ENCODE data around the gene LPCAT1.
"Not testable (repeated sequence)": the region's sequence is repeated elsewhere in the genome, so short reads cannot be mapped to it uniquely, and the experiment has no call there.

The LPCAT1 gene

GRCh38 chr5:1464511-1464910, 59.2 kb downstream of the LPCAT1 start:
- DNase-seq, result no peak

- no peak for DNase-seq
These were observed 59.7 kb downstream of the LPCAT1 start for GRCh38 chr5:1464096-1464446.

GRCh38 chr5:1463326-1464095, 60.2 kb downstream of the LPCAT1 start:
- no peak for DNase-seq

- DNase-seq, result no peak
These were observed 61.4 kb downstream of the LPCAT1 start for GRCh38 chr5:1462358-1462757.

GRCh38 chr5:1461396-1461795, 62.4 kb downstream of the LPCAT1 start:
- no peak for DNase-seq

GRCh38 chr5:1460054-1460682, 63.6 kb downstream of the LPCAT1 start:
- no peak for DNase-seq

GRCh38 chr5:1459435-1459834, 64.3 kb downstream of the LPCAT1 start:
- DNase-seq, result not testable (repeated sequence)

- not testable (repeated sequence) for DNase-seq
These were observed 67.5 kb downstream of the LPCAT1 start for GRCh38 chr5:1456110-1456881.

GRCh38 chr5:1453613-1454012, 70.1 kb downstream of the LPCAT1 start:
- DNase-seq, result no peak

GRCh38 chr5:1449081-1449630, 74.6 kb downstream of the LPCAT1 start:
- DNase-seq, result no peak

GRCh38 chr5:1448511-1449011, 75.2 kb downstream of the LPCAT1 start:
- DNase-seq, result no peak

GRCh38 chr5:1447671-1448361, 75.9 kb downstream of the LPCAT1 start:
- DNase-seq, result no peak

GRCh38 chr5:1446602-1447343, 77.0 kb downstream of the LPCAT1 start:
- DNase-seq, result no peak

- DNase-seq, result no peak
These were observed 77.8 kb downstream of the LPCAT1 start for GRCh38 chr5:1445689-1446601.

GRCh38 chr5:1445313-1445688, 78.5 kb downstream of the LPCAT1 start, which contains the start of gene SLC6A3:
Gene SLC6A3, minus strand, starts transcription at chr5:1445440. Its CDS starts 2,243 bp downstream, at chr5:1443197.
- DNase-seq, result no peak

GRCh38 chr5:1444361-1445189, 79.2 kb downstream of the LPCAT1 start:
- no peak for DNase-seq

- DNase-seq, result no peak
These were observed 79.8 kb downstream of the LPCAT1 start for GRCh38 chr5:1443991-1444360.

- DNase-seq, result no peak
These were observed 80.6 kb downstream of the LPCAT1 start for GRCh38 chr5:1443171-1443570.

GRCh38 chr5:1442222-1443145, 81.3 kb downstream of the LPCAT1 start:
- no peak for DNase-seq

All from Kasumi-1 (cell line).